ENCODE measurements around the gene CAMTA1.

CAMTA1 gene

DNA sequence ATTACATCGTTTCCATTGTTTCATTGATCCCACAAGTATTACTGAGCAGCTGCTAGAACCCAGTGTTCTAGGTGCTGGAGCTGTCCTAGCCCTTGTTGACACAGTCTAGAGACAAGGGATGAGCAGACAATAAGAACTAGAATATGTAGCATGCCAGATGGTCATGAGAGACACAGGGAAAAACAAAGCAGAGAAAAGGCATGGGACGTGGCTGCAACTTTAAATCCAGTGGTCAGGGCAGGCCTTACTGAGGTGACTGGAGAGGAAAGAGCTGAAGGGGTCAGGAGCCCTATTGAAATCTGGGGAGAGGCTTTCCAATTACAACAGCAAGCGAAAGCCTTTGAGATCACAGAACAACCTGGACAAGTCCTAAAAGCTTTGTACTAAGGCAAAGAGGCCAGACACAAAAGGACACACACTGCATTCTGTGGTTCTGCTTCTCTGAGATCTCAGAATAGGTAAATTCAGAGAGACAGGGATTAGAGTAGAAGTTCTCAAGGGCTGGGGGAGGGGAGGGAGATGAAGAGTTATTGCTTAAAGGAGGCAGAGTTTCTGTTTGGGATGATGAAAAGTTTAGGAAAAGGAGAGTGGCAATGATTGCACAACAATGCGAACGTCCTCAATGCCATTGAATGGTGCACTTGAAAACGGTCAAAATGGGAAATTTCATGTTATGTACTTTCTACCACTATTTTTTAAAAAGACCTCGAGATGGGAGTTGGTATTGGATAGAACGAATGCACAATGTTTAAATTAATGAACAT lies 518.5 kb downstream of the CAMTA1 start:
- DNase-seq (ENCODE audit: low read depth): no peak
- TF ChIP-seq, protein P1, sequence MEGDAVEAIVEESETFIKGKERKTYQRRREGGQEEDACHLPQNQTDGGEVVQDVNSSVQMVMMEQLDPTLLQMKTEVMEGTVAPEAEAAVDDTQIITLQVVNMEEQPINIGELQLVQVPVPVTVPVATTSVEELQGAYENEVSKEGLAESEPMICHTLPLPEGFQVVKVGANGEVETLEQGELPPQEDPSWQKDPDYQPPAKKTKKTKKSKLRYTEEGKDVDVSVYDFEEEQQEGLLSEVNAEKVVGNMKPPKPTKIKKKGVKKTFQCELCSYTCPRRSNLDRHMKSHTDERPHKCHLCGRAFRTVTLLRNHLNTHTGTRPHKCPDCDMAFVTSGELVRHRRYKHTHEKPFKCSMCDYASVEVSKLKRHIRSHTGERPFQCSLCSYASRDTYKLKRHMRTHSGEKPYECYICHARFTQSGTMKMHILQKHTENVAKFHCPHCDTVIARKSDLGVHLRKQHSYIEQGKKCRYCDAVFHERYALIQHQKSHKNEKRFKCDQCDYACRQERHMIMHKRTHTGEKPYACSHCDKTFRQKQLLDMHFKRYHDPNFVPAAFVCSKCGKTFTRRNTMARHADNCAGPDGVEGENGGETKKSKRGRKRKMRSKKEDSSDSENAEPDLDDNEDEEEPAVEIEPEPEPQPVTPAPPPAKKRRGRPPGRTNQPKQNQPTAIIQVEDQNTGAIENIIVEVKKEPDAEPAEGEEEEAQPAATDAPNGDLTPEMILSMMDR (IDR thresholded peaks at IDR 0.05; ENCODE audit: insufficient read depth, low read depth, low read length, missing control alignments): no peak
- H3K4me3 ChIP-seq (ENCODE audit: low read length): no peak overlapping the region

DNA sequence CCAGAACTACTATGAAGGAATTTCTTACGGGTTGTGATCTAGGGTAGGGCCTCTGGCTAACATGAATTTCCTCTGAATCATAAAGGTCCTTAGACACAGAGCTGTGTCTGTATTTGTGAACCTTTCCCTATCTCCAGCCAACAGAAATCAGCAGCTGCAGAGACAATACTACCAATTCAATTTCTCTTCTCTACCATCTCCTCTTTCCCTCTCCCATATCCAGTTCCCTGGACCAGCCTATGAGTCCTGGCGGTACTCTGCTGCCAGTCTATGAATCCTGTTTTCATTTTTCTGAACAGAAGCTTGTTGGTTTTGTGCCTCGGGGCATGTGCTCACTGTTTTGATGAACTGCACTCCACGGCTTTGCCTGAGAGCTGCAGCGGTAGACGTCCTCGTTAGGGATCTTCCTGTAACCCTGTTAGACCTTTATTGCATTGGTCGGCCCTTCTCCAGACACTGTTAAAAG lies 527.9 kb downstream of the CAMTA1 start:
- peak; percentile 60 for DNase-seq (ENCODE audit: low read depth)
- H3K4me3 ChIP-seq (ENCODE audit: low read length): no peak overlapping the region
- TF ChIP-seq, protein P1 (IDR thresholded peaks at IDR 0.05; ENCODE audit: insufficient read depth, low read depth, low read length, missing control alignments): no peak

DNA sequence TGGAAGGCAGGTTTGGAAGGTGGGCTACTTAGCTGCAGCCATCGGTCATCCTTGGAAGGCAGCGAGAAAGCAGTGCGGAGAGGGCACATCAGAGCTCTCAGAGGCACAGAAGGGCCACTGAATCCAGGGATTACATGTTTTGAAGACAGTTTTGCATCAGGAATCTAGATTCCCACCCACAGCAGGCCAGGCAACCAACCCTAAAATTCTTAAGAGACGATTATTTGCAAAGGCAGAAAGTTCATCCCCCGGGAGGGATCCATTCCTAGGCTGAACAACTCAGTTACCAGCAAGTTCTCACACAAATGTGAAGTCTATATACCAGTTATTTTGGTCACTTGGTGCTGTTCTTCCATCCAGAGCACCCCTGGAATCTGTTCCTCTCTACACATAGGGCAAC lies 528.6 kb downstream of the CAMTA1 start:
- TF ChIP-seq, protein P1 (IDR thresholded peaks at IDR 0.05; ENCODE audit: insufficient read depth, low read depth, low read length, missing control alignments): no peak
- no peak overlapping the region for H3K4me3 ChIP-seq (ENCODE audit: low read length)
- DNase-seq (ENCODE audit: low read depth): no peak

DNA sequence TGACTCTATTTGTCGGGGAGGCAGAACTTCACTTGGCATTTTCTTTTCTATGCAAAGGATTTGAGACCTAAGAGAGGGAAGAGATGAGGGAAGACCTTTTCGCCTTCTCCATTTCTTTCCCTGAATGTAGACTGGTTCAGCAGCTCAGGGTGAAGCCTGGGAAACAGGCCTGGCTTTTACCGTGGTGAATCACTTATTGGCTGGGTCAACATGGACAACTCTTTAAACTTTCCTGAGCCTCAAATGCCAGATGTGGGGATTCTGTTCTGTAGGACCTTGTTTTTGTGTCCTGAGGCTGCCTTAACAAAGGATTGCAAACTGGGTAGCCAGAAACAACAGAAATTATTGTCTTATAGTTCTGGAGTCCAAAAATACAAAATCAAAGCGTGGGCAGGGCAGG lies 530.1 kb downstream of the CAMTA1 start:
- peak; percentile 16 for DNase-seq (ENCODE audit: low read depth)
- TF ChIP-seq, protein P1 (IDR thresholded peaks at IDR 0.05; ENCODE audit: insufficient read depth, low read depth, low read length, missing control alignments): no peak
- H3K4me3 ChIP-seq (ENCODE audit: low read length): no peak overlapping the region

DNA sequence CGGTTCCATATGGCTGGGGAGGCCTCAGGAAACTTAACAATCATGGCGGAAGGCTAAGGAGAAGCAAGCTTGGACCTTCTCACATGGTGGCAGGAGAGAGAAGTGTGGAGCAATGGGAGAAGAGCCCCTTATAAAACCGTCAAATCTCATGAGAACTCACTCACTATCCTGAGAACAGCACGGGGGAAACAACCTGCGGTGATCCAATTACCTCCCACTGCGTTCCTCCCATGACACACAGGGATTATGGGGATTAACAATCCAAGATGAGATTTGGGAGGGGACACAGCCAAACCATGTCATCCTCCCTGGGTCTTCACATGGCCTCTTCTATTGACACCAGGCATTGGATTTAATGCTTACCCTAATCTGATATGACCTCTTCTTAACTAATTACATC lies 530.7 kb downstream of the CAMTA1 start:
- no peak for DNase-seq (ENCODE audit: low read depth)
- TF ChIP-seq, protein P1 (IDR thresholded peaks at IDR 0.05; ENCODE audit: insufficient read depth, low read depth, low read length, missing control alignments): no peak
- no peak overlapping the region for H3K4me3 ChIP-seq (ENCODE audit: low read length)

DNA sequence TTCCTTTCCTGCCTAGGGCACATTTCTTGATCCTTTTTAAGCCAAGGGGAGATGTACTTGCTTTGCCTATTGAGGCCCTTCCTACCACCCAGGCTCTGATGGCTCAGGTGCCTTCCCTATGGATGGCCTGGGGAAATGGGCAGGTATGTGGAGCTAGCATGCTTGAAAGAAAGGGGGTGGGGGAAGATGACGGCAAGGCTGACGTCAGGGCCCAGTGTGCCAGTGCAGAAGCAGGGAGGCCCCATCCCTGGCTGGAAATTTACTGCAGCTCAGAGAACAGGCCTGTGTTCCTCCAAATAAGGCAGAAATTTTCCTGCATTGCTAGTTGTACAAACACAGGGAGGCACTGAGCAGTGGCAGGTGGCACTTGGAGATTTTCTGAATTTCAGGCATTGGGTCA lies 532.6 kb downstream of the CAMTA1 start:
- DNase-seq (ENCODE audit: low read depth): no peak
- no peak overlapping the region for H3K4me3 ChIP-seq (ENCODE audit: low read length)
- TF ChIP-seq, protein P1 (IDR thresholded peaks at IDR 0.05; ENCODE audit: insufficient read depth, low read depth, low read length, missing control alignments): no peak

DNA sequence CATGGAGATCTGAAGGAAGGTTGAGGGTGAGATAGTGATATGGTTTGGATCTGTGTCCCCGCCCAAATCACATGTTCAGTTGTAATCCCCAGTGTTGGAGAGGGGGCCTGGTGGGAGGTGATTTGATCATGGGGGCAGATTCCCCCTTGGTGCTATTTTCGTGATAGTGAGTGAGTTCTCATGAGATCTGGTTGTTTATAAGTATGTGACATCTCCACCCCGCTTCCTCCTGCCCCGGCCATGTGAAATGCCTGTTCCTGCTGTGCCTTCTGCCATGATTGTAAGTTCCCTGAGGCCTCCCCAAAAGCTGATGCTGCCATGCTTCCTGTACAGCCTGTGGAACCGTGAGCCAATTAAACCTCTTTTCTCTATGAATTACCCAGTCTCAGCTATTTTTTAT lies 533.9 kb downstream of the CAMTA1 start:
- TF ChIP-seq, protein P1 (IDR thresholded peaks at IDR 0.05; ENCODE audit: insufficient read depth, low read depth, low read length, missing control alignments): no peak
- no peak for DNase-seq (ENCODE audit: low read depth)
- no peak overlapping the region for H3K4me3 ChIP-seq (ENCODE audit: low read length)

Data from epithelial cell of esophagus (primary cell).